Hematopoietic multipotent progenitor cell treated with erythropoietin and hydrocortisone succinate and interleukin-3 and kit ligand, for 4 days (in vitro differentiated cells): ENCODE results near the gene BRD7.
A peak's percentile ranks its signal among the peaks of the same experiment; 100 is the strongest.

Experiments used
- DNase-seq: peaks from one replicate; pipeline ENCODE4 v3.0.0-alpha.2; 2015

BRD7 gene

GRCh38 chr16:50388496-50388895, 19.7 kb upstream of the BRD7 start:
- DNase-seq, result no peak

- no peak for DNase-seq
These were observed 18.0 kb upstream of the BRD7 start for GRCh38 chr16:50386774-50387173.

- DNase-seq, result no peak
These were observed 17.4 kb upstream of the BRD7 start for GRCh38 chr16:50386139-50386538.

GRCh38 chr16:50384500-50385135, 15.8 kb upstream of the BRD7 start:
- no peak for DNase-seq

GRCh38 chr16:50381679-50382440, 13.1 kb upstream of the BRD7 start:
- peak; percentile 45 for DNase-seq

GRCh38 chr16:50378417-50378816, 9.6 kb upstream of the BRD7 start:
- DNase-seq, result no peak

- no peak for DNase-seq
These were observed 8.2 kb upstream of the BRD7 start for GRCh38 chr16:50377001-50377400.

GRCh38 chr16:50373780-50374179, 5.0 kb upstream of the BRD7 start:
- DNase-seq, result no peak

- DNase-seq, result no peak
These were observed 4.5 kb upstream of the BRD7 start for GRCh38 chr16:50373345-50373701.

GRCh38 chr16:50372611-50373344, 4.0 kb upstream of the BRD7 start:
- no peak for DNase-seq

- DNase-seq, result peak; percentile 37
These were observed 3.3 kb upstream of the BRD7 start for GRCh38 chr16:50371936-50372595.

- DNase-seq, result no peak
These were observed 2.4 kb upstream of the BRD7 start for GRCh38 chr16:50371036-50371716.

- DNase-seq, result peak; percentile 38
These were observed 481 bp upstream of the BRD7 start for GRCh38 chr16:50369133-50369804.

- no peak for DNase-seq
These were observed 895 bp downstream of the BRD7 start for GRCh38 chr16:50367777-50368409.

GRCh38 chr16:50365791-50366575, 2.8 kb downstream of the BRD7 start:
- DNase-seq, result peak; percentile 10

- DNase-seq, result no peak
These were observed 5.1 kb downstream of the BRD7 start for GRCh38 chr16:50363656-50364055.

GRCh38 chr16:50360779-50361178, 8.0 kb downstream of the BRD7 start:
- peak; percentile 36 for DNase-seq

- DNase-seq, result no peak
These were observed 8.6 kb downstream of the BRD7 start for GRCh38 chr16:50360033-50360778.

- no peak for DNase-seq
These were observed 9.2 kb downstream of the BRD7 start for GRCh38 chr16:50359626-50360025.
